K562 (cell line): ENCODE measurements around the gene TCOF1. TPM values are rescaled to one million over a fixed set of nuclear protein-coding genes. Genes with fewer than 3 reads are reported as not detected.

Experiments
- ATAC-seq: fragments of 200-7000 bp; cut with Tn5 transposase; 3 replicates; pipeline ENCODE4 v1.9.1; 2020; ENCODE audit warnings: moderate library complexity
- BruUV-seq: library from RNA; stranded (reverse); fragments of 400-500 nt; replicated peaks from 2 replicates; lab custom pipeline; 2021; lab: Mats Ljungman, UMichigan
- CTCF ChIA-PET: fragments of 300-600 bp; formaldehyde crosslinking; extraction: SDS; loops from one replicate; lab custom pipeline; 2021; ENCODE audit warnings: low intra/inter-chr PET ratio; lab: Yijun Ruan, JAX
- POLR2A ChIA-PET: fragments of 300-600, 350-650 bp; sonication (Branson Sonifier 250); formaldehyde crosslinking; extraction: SDS; loops from one replicate; lab custom pipeline; 2021; ENCODE audit warnings: antibody characterized with exemption, inconsistent platforms; lab: Yijun Ruan, JAX
- DNase-seq, 4 experiments: peaks; one replicate each; pipeline versions ENCODE4 v3.0.0 to v3.0.0-alpha.2; 2011 to 2018; ENCODE audit warnings: low spot score in 3 of 4, mixed read lengths in 3 of 4; ENCODE audit errors: extremely low read depth in 1 of 4
- FAIRE-seq: peaks from 2 replicates; lab custom pipeline; 2011; peaks lifted over from hg19 to GRCh38; lab: Jason Lieb, UNC
- H2AFZ ChIP-seq: 2 replicates; pipeline ENCODE4 v1.6.0; 2011; ENCODE audit warnings: low read depth, low read length, control low read depth, inconsistent platforms
- H3K27ac ChIP-seq: fragments of 200-600 bp; 3 replicates; pipeline ENCODE4 v1.8.0; 2011; ENCODE audit warnings: low read depth, mild to moderate bottlenecking, control low read depth, inconsistent platforms, low read length, moderate library complexity, mixed read lengths; ENCODE audit errors: extremely low read depth
- H3K27me3 ChIP-seq, 2 experiments: fragments of 300-600 bp in 1 of 2; 2 replicates in 1 of 2; 3 replicates in 1 of 2; pipeline versions ENCODE4 v1.6.0 to v1.8.0; 2011; ENCODE audit warnings: inconsistent platforms in 2 of 2, low read length in 2 of 2, mild to moderate bottlenecking in 1 of 2, mixed read lengths in 1 of 2, moderate library complexity in 1 of 2; ENCODE audit not compliant: control insufficient read depth in 2 of 2, insufficient read depth in 2 of 2
- H3K36me3 ChIP-seq: fragments of 300-600 bp; 3 replicates; pipeline ENCODE4 v1.8.0; 2011; ENCODE audit warnings: mild to moderate bottlenecking, low read length, inconsistent platforms; ENCODE audit not compliant: control insufficient read depth, insufficient read depth
- H3K4me1 ChIP-seq, 2 experiments: fragments of 200-600 bp in 1 of 2; replicated peaks in 1 of 2; 2 replicates in 1 of 2; 3 replicates in 1 of 2; pipeline versions ENCODE4 v1.5.1 to v1.8.0; 2011; ENCODE audit warnings: inconsistent platforms in 2 of 2, low read length in 2 of 2, mild to moderate bottlenecking in 1 of 2, mixed read lengths in 1 of 2, moderate library complexity in 1 of 2; ENCODE audit not compliant: control insufficient read depth in 2 of 2, insufficient read depth in 2 of 2
- H3K4me2 ChIP-seq: 2 replicates; pipeline ENCODE4 v1.6.1; 2011; ENCODE audit warnings: low read length, control low read depth, inconsistent platforms, mixed read lengths; ENCODE audit not compliant: insufficient read depth
- H3K4me3 ChIP-seq: fragments of 200-600 bp; sonication (generic), shearing (Covaris generic); 2 replicates; pipeline ENCODE4 v1.5.1; 2016; ENCODE audit warnings: control low read depth, inconsistent platforms
- H3K79me2 ChIP-seq: fragments of 200-600 bp; 3 replicates; pipeline ENCODE4 v1.8.0; 2011; ENCODE audit warnings: low read length, inconsistent platforms; ENCODE audit not compliant: control insufficient read depth, insufficient read depth
- H3K9ac ChIP-seq, 2 experiments: 2 replicates each; pipeline versions ENCODE4 v1.6.0 to v1.6.1; 2011; ENCODE audit warnings: low read depth in 2 of 2, low read length in 2 of 2, control low read depth in 1 of 2, inconsistent platforms in 1 of 2, mild to moderate bottlenecking in 1 of 2, mixed read lengths in 1 of 2; ENCODE audit not compliant: insufficient read depth in 1 of 2
- H3K9me1 ChIP-seq: one replicate; pipeline ENCODE4 v1.6.0; 2011; ENCODE audit warnings: inconsistent platforms, mild to moderate bottlenecking, low read length, moderate library complexity; ENCODE audit not compliant: control insufficient read depth, insufficient read depth
- H3K9me3 ChIP-seq: replicated peaks from 2 replicates; pipeline ENCODE4 v1.5.1; 2011; ENCODE audit warnings: low read depth, low read length, inconsistent platforms; ENCODE audit not compliant: control insufficient read depth, insufficient read depth
- H4K20me1 ChIP-seq: replicated peaks from 2 replicates; pipeline ENCODE4 v1.6.1; 2011; ENCODE audit warnings: low read length, inconsistent platforms, mixed read lengths; ENCODE audit not compliant: control insufficient read depth, insufficient read depth
- HOXB6 ChIP-seq: fragments of 250-450 bp; sonication (Bioruptor Pico); IDR thresholded peaks from 2 replicates; pipeline ENCODE4 v1.5.1; 2022; ENCODE audit warnings: mild to moderate bottlenecking, borderline replicate concordance
- RAD51 ChIP-seq: fragments of 450-650 bp; IDR thresholded peaks from 2 replicates; pipeline ENCODE4 v1.7.1; 2016; ENCODE audit warnings: low read depth, mild to moderate bottlenecking, borderline replicate concordance
- TEAD2 ChIP-seq: fragments of 450-650 bp; IDR thresholded peaks from 2 replicates; pipeline ENCODE4 v1.6.1; 2016; ENCODE audit warnings: missing genetic modification characterization, control low read depth, missing compliant biosample characterization
- WGBS: fragments of 100-300 bp; shearing (Covaris generic); methylation state at CpG from one replicate; pipeline ENCODE4 v1.1.6; 2016; ENCODE audit warnings: low coverage, mixed read lengths; ENCODE audit not compliant: insufficient coverage; ENCODE audit errors: missing lambda C conversion rate; 5-methylcytosine and 5-hydroxymethylcytosine counted together
- in situ Hi-C: fragments of 300-500 bp; cut with MboI; formaldehyde crosslinking; loops from 4 replicates; pipeline ENCODE4 v1.15.0; 2018; ENCODE audit warnings: inconsistent platforms, mixed read lengths
- intact Hi-C: fragments of 100-400 bp; cut with micrococcal nuclease; formaldehyde crosslinking; loops from 2 replicates; pipeline ENCODE4 v1.14.2; 2022
- polyA plus RNA-seq, 8 experiments: library from polyadenylated mRNA; depleted of rRNA in 4 of 8; stranded (reverse) in 5 of 8; unstranded in 3 of 8; fragments of >200 nt; fragmentation: Nextera tagmentation in 2 of 8; fragmentation: Illumina TruSeq in 1 of 8; extraction: Ambion mirVana in 2 of 8; extraction: Trizol in 1 of 8; gene quantifications; 2 replicates each; pipeline versions ENCODE4 v1.2.1 to v1.2.3, GENCODE V29; 2011 to 2014; ENCODE audit warnings: inconsistent platforms in 1 of 8, missing spikeins in 1 of 8
- total RNA-seq, 7 experiments: library from RNA; depleted of rRNA in 6 of 7; stranded (reverse); fragments of >200 nt in 6 of 7; fragmentation: Illumina TruSeq in 2 of 7; extraction: Trizol in 2 of 7; gene quantifications; 2 replicates each; pipeline versions ENCODE4 v1.2.1 to v1.2.3, GENCODE V29; 2011 to 2021; ENCODE audit warnings: low replicate concordance in 1 of 7
- TF ChIP-seq, protein P1 (sequence below): fragments of 450-650 bp; IDR thresholded peaks from one replicate; pipeline ENCODE4 v1.6.1; 2018; ENCODE audit warnings: mild to moderate bottlenecking, moderate library complexity; ENCODE audit not compliant: partially characterized antibody

TCOF1 gene
- total and polyA plus RNA-seq, 9 of the 15 experiments (the other 6 are each of a cell fraction or from before 2014, with no cell fraction given) = 9.8 to 134 (median 61.7) TPM

DNA sequence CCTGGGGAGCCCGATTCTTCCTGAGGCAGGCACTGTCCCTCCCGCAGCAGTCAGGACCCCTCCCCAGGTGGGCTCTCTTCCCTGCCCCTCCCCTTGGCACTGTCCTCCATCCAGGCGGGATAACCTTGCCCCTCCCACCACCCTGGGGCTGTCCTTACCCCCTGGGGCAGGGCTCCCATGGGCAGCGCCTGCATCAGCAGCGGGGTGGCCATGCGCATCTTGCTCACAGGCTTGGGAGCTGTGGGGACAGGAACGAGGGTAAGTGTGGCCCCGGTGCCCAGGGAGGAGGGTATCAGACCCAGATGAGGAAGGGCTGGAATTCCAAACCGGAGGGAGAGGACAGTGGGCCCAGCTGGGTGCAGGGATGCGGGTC lies 49.2 kb downstream of the TCOF1 start:
- H3K36me3 ChIP-seq = peaks cover 11% of the 10 kb centered on the region; the same call in 2 of the 3 replicates

More for the DNA sequence above, 49.2 kb downstream of the TCOF1 start:
- H4K20me1 ChIP-seq = peaks cover 5% of the 10 kb centered on the region; the same call in 1 of the 2 replicates
- H3K79me2 ChIP-seq = no peaks in the 10 kb centered on the region
- H3K9me1 ChIP-seq = no peaks in the 10 kb centered on the region
- no peak overlapping the region for H3K9ac ChIP-seq
- WGBS = 33% methylated on average over 7 of the region's 10 CpGs
- H3K4me2 ChIP-seq = no peak overlapping the region
- no peak for TF ChIP-seq HOXB6 (CRISPR knock-in tag)
- no peak for TF ChIP-seq RAD51
- TF ChIP-seq, protein P1, sequence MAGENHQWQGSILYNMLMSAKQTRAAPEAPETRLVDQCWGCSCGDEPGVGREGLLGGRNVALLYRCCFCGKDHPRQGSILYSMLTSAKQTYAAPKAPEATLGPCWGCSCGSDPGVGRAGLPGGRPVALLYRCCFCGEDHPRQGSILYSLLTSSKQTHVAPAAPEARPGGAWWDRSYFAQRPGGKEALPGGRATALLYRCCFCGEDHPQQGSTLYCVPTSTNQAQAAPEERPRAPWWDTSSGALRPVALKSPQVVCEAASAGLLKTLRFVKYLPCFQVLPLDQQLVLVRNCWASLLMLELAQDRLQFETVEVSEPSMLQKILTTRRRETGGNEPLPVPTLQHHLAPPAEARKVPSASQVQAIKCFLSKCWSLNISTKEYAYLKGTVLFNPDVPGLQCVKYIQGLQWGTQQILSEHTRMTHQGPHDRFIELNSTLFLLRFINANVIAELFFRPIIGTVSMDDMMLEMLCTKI = no peak
- TF ChIP-seq TEAD2 (tag) = no peak
- no peak overlapping the region for H3K4me3 ChIP-seq
- peaks cover 0 to 8% of the 10 kb centered on the region in 2 experiments; a peak in 1 of 5 replicates for H3K27me3 ChIP-seq
- in situ Hi-C loops (no loop called here), intact Hi-C loops (no loop called here)
- DNase-seq (no peak), ATAC-seq (no peak), FAIRE-seq (no peak)
- ChIA-PET CTCF (no interaction called here), POLR2A (interaction anchor here (0.5 to 0.8 kb wide), 3 partner anchors 8 to 383 kb away, joined by 3 read pairs; no protein-coding TSS in a partner anchor)
- no peak overlapping the region for H3K27ac ChIP-seq
- no peaks in the 10 kb centered on the region for H3K9me3 ChIP-seq
- no TSS peak for BruUV-seq
- no peak overlapping the region for H2AFZ ChIP-seq
- peaks cover 0 to 7% of the 10 kb centered on the region in 2 experiments; a peak in 3 of 5 replicates for H3K4me1 ChIP-seq
